GM19324 (cell line): ENCODE measurements around the gene RAPGEF1.
"Not testable (repeated sequence)": the region's sequence is repeated elsewhere in the genome, so short reads cannot be mapped to it uniquely, and the experiment has no call there.

ENCODE experiments used
- ATAC-seq: cut with Tn5 transposase; IDR thresholded peaks from one replicate; pipeline ENCODE4 v1.9.1; 2021; ENCODE audit warnings: mild to moderate bottlenecking, moderate library complexity; ENCODE audit not compliant: unreplicated experiment, low FRiP score

Gene RAPGEF1

DNA sequence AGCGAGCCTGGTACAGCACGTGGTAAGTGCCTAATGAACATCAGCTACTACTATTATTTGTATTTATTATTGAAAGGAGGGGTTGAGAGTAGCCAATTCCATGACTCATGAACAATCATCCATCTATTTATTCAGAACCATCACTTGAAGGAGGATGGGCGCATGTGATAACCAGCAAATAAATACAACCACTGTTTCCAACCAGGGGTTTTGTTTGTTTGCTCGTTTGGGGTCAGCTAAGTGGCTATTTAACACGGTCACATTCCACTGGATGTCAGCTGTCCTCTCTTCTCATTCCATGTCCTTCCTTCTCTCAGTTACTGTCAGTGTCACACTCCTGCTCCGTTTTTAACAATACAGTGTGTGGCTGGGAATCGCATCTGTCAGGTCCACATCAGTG is 8.6 kb downstream of the RAPGEF1 start:
- no peak for ATAC-seq

DNA sequence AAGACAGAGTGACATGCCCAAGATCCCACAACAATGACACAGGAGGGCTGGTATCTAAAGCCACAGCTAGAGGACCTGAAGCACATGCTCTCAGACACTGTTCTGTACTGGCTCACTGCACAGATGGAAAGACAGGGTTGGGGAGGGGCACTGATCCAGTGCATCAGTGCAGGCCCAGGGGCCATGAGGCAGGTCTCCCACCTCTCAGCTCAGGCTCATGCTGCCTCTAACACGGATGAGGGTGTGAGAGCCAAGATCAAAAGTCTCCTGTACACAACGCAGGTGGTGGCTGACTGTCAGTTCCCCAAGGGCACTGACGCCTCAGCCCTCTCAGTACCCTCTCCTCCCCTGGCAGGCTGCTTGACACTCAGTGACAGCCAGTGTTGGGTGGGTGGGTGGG is 10.9 kb downstream of the RAPGEF1 start:
- ATAC-seq = no peak

DNA sequence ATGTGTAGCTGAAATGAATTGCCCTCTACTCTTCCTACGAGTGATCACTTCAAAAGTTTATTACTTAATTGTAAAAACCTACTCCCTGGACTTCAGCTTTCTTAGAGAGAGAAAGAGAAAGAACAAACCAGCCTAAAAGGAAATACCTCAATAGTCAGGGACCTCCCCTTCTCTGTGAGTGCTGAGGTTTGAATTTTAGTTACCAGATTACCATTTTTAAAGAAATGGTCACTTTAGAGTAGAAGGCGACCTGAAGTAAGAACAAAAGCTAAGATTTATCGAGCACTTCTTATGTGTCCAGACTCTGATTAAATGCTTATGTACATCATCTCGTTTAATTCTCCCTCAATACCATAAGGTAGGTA is 11.3 kb downstream of the RAPGEF1 start:
- no peak for ATAC-seq

DNA sequence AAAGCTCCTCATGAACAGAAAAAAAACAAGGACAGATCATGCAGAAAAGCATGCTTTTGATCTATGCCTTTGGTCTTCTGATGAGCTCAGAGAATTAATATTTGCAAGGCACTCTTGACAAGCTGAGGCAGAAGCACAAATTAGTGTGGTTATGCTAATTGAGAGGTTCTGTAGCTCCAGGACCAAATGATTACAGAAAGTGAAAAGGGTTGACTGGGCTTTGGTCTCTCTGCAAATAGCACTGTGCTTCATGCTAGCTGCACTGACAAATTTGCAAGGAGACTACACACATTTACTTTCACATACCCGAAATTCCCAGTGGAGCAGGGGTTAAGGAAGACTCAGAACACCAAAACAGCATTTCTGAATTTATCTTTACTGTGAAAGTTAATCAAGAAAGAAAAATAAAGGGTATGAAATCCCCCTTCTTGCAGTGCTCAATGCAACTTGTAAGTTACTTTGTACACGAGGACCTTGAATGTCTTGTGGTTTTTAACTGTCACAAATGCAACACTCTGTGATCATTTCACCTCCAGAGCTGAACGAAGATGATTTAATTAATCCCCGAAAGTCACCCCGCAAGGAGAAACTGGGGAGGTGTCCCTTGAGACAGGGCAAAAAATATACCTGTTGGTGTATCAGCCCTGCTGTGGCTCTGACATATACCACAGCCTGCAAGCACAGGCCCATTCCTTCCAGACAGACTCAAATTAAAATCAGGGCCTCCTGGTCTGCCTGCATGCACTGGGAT is 11.9 kb downstream of the RAPGEF1 start:
- no peak for ATAC-seq

DNA sequence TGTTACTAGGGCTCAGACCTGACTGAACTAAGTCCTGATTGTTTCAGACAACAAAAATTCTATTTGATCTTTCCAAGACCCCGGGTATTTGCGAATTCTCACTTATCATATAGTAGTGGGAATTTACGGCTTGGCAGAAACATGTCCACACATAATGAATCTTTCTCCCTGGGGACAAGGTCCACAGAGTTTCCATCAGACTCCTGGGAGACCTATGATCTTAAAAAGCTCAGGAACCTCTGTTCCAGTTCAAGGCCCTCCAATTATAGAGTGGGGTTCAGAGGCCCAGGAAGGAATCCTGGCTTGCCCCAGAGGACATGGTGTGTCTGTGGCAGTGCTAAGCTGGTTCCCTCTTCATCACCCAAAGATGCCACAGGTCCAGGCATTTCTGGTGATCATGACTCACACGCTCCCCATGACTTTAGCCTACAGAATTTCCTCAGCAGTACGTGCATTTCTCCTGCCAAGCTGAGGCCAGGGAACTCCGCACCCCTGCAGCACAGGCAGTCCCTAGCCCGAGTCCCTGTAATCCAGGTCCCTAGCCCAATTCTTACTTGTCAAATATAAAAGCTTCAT is 12.6 kb downstream of the RAPGEF1 start:
- no peak for ATAC-seq

DNA sequence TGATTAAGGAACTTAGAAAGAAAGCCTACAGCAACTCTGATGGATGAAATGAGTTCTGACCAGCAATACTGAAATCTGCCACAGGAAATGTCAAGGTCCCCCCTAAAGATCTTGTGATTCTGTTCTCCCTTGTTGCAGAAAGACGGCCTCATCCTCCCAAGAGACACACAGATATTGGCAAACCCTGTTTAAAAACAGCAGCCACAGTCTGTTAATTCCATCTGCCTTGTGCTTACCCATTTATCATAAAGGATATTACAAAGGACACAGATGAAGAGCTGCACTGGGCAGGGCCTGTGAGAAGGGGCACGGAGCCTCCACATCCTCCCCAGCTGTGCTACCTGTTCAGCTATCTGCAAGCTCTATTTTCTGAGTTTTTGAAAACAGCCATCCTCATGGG is 15.2 kb downstream of the RAPGEF1 start:
- ATAC-seq = no peak

DNA sequence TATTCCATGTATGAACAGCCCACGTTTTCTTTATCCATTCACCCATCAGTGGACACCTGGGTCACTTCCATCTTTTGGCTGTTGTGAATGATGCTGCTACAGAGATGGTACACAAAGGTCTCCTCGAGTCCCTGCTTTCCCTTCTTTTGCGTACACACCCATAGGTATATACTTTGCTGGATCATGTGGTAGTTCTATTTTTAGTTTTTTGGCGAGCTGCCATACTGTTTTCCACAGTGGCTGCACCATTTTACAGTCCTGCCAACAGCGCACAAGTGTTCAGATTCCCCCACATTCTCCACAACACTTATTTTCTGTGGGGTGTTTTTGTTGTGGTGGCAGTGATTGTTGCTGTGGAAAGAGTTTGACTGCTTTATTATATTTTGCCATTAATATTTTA is 16.2 kb downstream of the RAPGEF1 start:
- no peak for ATAC-seq

DNA sequence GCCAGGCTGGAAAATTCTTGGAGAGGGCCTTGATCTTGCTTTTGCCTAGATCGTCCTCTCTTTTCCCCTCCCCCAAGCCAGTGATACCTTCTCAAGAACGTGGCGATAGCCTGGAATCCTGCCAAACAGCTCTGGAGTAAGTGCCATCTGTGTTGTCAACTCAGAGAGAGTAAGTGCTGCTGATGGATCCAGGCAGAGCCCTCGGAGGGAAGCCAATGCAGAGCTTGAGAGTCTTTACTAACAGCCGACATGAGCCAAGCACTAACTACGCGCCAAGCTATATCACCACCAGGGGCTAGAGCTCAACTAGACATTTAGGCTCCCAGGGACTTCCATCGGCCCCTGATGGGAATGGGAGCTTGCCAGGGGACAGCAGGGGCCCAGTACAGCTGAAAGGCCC is 17.6 kb downstream of the RAPGEF1 start:
- no peak for ATAC-seq

DNA sequence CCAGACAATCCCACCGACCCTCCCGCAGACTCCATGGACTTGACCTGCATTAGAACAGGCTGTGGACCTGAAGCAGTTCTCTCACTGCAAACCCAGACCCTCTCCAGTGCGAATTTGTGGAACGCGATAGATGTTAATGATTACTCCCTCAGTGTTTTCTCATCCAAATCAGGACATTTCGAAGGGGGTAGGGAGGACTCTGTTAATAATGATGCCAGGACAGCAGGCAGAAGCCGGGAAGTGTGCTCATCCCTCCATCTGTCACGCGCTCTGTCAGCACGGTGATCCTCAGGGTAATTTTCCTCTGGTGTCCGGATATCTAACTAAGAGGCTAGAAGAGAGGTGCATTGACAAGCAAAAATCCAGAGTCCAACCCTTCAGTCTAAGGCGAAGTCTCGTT is 18.8 kb downstream of the RAPGEF1 start:
- ATAC-seq = no peak

DNA sequence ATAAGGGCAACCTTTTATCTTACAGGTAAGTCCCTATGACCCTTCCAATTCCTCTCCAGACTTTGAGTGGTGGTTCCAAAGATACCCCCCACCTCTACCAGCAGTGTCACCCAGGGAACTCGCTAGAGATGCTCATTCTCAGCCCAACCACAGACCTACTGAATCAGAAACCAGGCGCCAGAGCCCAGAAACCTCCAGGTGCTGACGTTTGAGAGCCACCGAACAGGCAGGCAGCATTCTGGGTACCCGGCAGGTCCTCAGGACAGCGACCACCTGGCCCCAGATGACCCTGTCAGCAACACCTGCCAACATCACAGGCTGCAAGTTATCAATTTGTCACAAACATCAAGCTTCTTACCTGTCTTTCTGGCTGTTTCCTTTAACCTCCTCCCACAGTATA is 19.5 kb downstream of the RAPGEF1 start:
- ATAC-seq = no peak

DNA sequence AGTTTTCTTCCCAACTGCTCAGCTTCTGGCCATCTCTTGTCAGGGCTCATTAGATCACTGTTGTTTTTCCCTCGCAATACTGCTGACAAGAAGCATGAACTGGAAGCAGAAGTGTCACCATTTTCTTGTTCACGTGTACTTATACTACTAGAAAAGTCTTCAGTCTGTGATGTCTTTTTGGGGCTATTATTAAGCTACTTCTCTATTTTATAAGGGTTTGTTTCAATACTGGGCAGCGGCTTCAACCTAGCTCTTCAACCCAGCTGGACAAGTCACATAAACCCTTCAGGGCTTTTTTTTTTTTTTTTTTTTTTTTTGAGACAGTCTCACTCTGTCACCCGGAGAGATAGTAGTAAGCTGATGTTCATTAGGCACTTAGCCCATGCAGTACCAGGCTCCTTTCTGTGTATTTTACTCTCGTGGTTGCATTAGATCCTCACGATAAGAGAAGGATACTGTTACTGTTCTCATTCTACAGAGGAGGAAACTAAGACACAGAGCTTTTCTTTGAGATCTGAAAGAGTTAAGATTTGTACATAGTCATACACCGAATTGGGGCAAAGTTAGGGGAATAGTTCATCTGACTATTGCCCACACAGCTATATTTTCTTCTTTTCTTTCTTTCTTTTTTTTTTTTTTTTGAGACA is 20.5 kb downstream of the RAPGEF1 start:
- ATAC-seq = no peak

DNA sequence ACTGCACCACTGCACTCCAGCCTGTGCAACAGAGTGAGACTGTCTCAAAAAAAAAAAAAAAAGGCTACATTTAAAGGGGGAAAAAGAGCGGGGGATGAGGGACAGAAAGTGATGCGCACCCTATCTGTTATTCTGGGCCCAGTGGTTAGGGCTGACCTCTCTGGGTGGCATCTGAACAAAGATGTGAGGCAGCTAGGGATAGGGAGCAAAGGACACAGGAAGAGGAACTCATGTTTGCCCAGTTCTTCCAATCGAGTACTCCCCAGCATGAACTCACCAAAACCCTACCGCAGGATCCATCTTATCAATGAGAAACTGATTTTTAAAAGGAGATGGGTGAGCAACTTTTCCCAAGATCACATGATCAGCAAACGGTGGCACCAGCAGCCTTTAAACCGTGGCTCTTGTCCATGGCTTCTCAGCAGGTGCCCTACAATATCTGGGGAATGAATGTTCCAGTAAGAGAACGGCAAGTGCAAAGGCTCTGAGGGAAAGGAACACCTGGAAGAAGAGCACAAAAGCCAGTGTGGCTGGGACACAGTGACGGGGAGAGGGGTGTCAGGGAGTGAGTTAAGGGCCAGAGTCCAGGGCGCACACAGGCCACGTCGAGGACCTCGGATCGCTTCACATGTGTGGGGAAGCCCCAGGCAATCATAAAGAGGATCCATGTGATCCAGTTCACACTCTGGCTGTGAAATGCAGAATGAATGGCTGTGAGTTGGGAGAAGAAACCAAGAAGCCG is 22.0 kb downstream of the RAPGEF1 start:
- no peak for ATAC-seq

DNA sequence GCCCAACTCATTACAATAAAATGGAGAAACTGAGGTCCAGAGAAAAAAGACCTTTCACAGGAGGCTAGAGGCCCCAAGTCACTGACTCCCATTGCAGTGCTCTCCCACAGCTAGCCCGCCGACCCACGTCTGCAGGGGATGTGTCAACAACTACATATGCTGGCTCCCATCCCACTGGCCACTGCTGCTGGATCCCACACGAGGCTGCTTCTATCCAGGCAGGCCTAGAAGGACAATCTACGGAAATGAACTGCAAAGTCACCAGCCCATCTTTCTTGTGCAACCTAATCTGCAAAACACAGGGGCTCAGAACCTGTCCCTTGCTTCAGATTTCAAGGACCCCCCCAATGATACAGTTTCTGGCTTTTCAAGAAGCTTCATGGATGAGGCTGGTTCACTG is 24.0 kb downstream of the RAPGEF1 start:
- no peak for ATAC-seq

DNA sequence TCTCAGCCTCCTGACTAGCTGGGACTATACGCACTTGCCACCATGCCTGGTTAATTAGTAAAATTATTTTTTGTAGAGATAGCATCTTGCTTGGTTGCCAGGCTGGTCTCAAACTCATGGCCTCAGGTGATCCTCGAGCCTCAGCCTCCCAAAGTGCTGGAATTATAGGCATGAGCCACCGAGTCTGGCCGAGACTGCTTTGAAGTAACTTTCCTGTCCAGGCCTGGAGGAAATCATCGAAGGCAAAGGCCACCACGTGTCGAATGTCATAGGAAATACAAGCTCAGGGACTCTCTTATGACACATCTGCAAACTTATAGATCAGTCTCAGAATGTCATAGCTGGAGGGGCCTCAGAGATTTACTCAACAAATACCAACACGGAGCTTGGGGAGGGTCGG is 25.1 kb downstream of the RAPGEF1 start:
- ATAC-seq = no peak

DNA sequence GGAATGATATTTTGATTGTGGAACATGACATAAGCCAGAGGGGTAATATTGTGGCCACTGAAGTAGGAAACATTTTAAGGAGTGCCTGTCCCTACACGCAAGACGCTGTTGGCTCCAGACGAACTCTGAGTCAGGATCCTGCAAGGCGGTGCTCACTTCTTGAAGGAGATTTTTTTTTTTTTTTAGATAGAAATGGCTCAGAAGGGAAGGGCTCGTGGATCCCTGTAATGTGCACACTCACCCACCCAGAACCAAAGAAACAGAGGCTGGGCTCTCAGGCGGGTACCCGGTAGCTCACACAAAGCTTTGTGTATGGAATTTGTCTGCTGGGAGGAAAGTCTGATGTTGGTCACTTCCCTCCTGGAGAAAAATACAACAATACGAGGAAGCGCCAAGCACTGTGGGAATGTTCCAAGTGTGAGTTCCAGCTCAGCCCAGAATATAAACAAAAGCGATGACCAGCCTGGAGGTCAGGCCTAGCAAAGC is 25.7 kb downstream of the RAPGEF1 start:
- ATAC-seq = no peak

DNA sequence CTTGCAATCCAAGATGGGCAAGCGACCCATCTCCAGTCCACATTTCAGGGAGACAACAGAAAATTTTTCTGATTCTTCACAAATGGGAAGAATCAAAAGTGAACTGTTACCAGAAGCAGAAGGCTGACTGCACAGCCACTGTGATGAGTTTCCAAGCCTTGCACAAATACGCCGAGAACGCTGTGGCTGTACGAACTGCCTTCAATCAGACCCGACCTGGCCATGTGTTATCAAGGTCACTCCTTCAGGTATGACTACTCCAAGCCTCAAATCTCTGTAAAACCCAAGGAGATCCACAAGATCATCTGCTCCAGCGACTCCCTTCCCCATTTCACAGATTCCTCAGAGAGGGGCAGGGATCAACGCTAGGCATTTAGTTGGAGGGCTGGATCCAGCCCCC is 26.9 kb downstream of the RAPGEF1 start:
- no peak for ATAC-seq

DNA sequence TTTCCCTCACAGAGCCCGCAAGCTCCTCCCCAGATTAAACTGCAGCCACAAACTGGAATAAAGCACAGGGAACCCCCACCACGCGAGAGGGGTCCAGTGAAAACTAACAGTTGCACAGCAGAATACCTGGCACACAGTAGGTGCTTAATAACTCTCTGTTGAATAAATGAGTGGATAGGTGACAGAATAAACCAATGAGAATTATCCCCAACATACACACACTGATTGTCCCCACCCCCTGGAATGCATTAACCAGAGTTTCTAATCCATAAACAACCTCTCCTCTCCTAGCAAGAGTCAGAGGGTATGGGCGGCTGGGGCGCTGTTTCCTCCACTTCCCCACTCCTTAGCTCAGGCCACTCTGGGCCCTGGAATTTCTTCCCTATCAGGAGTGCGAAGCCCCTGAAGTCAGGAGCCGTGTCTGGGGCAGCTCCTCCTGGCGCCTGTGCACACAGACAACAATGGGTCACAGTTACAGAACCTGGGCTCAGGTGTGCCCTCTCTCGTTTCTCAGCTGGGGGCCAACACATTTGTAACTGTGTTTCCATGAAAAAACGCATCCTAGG is 27.6 kb downstream of the RAPGEF1 start:
- ATAC-seq = no peak

DNA sequence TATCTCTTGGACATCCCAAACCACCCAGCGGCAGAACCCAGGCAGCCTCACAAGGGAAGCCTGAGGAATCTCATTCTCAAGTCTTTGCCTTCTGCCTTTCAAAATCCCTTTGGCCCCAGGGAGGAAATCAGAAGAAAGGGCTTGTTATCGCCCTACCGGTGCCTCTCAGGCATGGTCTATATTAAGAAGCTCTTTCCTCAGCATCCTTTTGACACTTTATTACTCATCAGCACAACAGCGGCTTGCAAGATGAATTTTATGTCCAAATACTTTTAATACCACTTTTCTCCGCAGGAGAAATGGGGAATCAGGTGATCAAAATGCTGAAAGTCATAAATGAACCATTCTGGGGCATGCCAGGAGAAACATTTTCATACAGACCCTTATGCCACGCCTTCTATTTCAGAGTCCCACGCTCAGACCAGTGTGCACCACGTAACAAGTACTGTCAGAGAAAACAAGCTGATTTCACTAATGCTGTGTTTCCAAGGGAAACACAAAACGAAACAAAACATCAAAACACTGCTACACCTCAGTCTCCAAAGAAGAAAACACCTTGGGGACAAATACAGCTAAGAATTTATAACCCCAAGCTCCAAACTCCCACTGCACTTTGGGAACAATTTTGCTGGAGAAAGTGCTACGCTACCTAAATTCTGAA is 30.0 kb downstream of the RAPGEF1 start:
- no peak for ATAC-seq

DNA sequence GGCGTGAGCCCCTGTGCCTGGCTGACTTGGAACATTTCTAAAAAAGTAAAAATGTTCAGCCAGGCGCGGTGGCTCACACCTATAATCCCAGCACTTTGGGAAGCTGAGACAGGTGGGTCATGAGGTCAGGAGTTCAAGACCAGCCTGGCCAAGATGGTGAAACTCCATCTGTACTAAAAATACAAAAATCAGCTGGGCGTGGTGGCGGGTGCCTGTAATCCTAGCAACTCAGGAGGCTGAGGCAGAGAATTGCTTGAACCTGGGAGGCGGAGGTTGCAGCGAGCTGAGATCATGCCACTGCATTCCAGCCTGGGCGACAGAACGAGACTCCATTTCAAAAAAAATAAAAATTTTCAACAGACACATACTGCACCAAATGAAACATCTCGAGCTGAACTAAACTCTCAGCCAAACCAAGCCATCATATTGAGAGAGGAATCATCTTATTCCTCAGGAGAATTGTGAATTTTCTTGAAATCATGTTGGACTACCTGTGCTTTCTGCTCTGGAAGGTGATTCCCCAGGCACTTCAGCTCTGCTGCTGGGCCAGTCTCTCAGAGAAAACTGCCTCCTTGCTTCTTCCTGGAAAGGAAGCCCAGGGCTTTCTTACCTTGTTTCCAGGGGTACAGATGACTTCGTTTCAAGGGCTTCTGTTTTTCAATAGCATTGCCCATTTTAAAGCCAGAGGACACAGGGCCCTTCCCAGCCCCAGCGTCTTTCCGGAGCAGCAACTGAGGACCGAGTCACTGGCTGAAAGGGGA is 30.7 kb downstream of the RAPGEF1 start:
- ATAC-seq = not testable (repeated sequence)
